Keratinocyte (primary cell): Measurements from ENCODE around the gene ALS2. TPM values are rescaled to one million over a fixed set of nuclear protein-coding genes. Genes with fewer than 3 reads are reported as not detected.

Experiments
- DNase-seq: peaks from one replicate; pipeline ENCODE4 v3.0.0-alpha.2; 2011; ENCODE audit warnings: low read depth, missing footprints, low spot score
- FAIRE-seq: peaks from 2 replicates; lab custom pipeline; 2011; peaks lifted over from hg19 to GRCh38; lab: Jason Lieb, UNC
- H2AFZ ChIP-seq: 2 replicates; pipeline ENCODE4 v1.6.0; 2012; ENCODE audit warnings: low read length, control low read depth, inconsistent platforms; ENCODE audit not compliant: control insufficient read depth
- H3K27ac ChIP-seq: 2 replicates; pipeline ENCODE4 v1.5.1; 2011; ENCODE audit warnings: low read length; ENCODE audit not compliant: control insufficient read depth, insufficient read depth
- H3K27me3 ChIP-seq: 3 replicates; pipeline ENCODE4 v1.6.0; 2011; ENCODE audit warnings: low read length; ENCODE audit not compliant: control insufficient read depth, insufficient read depth; ENCODE audit errors: extremely low read depth
- H3K36me3 ChIP-seq, 2 experiments: 2 replicates in 1 of 2; 3 replicates in 1 of 2; pipeline ENCODE4 v1.5.1; 2011; ENCODE audit warnings: low read length in 2 of 2, mild to moderate bottlenecking in 1 of 2; ENCODE audit not compliant: control insufficient read depth in 2 of 2, insufficient read depth in 2 of 2; ENCODE audit errors: extremely low read depth in 1 of 2
- H3K4me1 ChIP-seq: 3 replicates; pipeline ENCODE4 v1.5.1; 2011; ENCODE audit warnings: low read length; ENCODE audit not compliant: control insufficient read depth, insufficient read depth; ENCODE audit errors: extremely low read depth
- H3K4me2 ChIP-seq: 3 replicates; pipeline ENCODE4 v1.6.0; 2011; ENCODE audit warnings: low read depth, low read length; ENCODE audit not compliant: control insufficient read depth, insufficient read depth; ENCODE audit errors: extremely low read depth
- H3K4me3 ChIP-seq, 3 experiments: fragments of 200-600 bp in 1 of 3; sonication (generic) in 1 of 3; 2 replicates in 2 of 3; 3 replicates in 1 of 3; pipeline ENCODE4 v1.5.1; 2011 to 2016; ENCODE audit warnings: low read length in 3 of 3, mild to moderate bottlenecking in 3 of 3, control low read depth in 2 of 3, inconsistent platforms in 1 of 3, low read depth in 1 of 3, mixed read lengths in 1 of 3, mixed run types in 1 of 3, moderate library complexity in 1 of 3; ENCODE audit not compliant: control insufficient read depth in 2 of 3, insufficient read depth in 2 of 3; ENCODE audit errors: extremely low read depth in 1 of 3
- H3K79me2 ChIP-seq: 2 replicates; pipeline ENCODE4 v1.6.0; 2012; ENCODE audit warnings: low read length; ENCODE audit not compliant: control insufficient read depth, insufficient read depth
- H3K9ac ChIP-seq: 3 replicates; pipeline ENCODE4 v1.6.0; 2011; ENCODE audit warnings: low read length; ENCODE audit not compliant: control insufficient read depth, insufficient read depth; ENCODE audit errors: extremely low read depth
- H3K9me1 ChIP-seq: 3 replicates; pipeline ENCODE4 v1.6.0; 2011; ENCODE audit warnings: low read length; ENCODE audit not compliant: control insufficient read depth, insufficient read depth; ENCODE audit errors: extremely low read depth
- H3K9me3 ChIP-seq: 2 replicates; pipeline ENCODE4 v1.5.1; 2012; ENCODE audit warnings: low read depth, low read length; ENCODE audit not compliant: control insufficient read depth
- H4K20me1 ChIP-seq: 3 replicates; pipeline ENCODE4 v1.6.0; 2011; ENCODE audit warnings: low read length; ENCODE audit not compliant: control insufficient read depth, insufficient read depth; ENCODE audit errors: extremely low read depth
- CTCF ChIP-seq, 3 experiments: IDR thresholded peaks in 1 of 3; conservative IDR thresholded peaks in 1 of 3; optimal IDR thresholded peaks in 1 of 3; 2 replicates in 2 of 3; 3 replicates in 1 of 3; pipeline versions ENCODE3 to v1.5.1; 2011; ENCODE audit warnings: low read length in 3 of 3, mild to moderate bottlenecking in 3 of 3, moderate library complexity in 2 of 3, control low read depth in 1 of 3, inconsistent platforms in 1 of 3; ENCODE audit not compliant: insufficient read depth in 2 of 3; ENCODE audit errors: extremely low read depth in 1 of 3
- EZH2 ChIP-seq: IDR thresholded peaks from one replicate; pipeline ENCODE4 v1.6.1; 2012; ENCODE audit warnings: inconsistent platforms, mild to moderate bottlenecking, low read length, moderate library complexity
- dilution Hi-C: fragments of 300-500 bp; cut with MboI; formaldehyde crosslinking; loops from one replicate; pipeline ENCODE4 v1.7.0; 2020; ENCODE audit warnings: low sequenced_read_pairs; ENCODE audit not compliant: extremely low pct_ligation_motif_present
- polyA plus RNA-seq, 5 experiments: library from polyadenylated mRNA; depleted of rRNA in 3 of 5; stranded (reverse) in 3 of 5; stranded (forward) in 1 of 5; unstranded in 1 of 5; fragments of >200 nt; gene quantifications; 1 replicate in 1 of 5; 2 replicates in 3 of 5; 3 replicates in 1 of 5; pipeline versions ENCODE4 v1.2.1 to v1.2.3, GENCODE V29; 2011 to 2012; ENCODE audit warnings: missing spikeins in 2 of 5, low read depth in 1 of 5, low replicate concordance in 1 of 5

The ALS2 gene
- polyA plus RNA-seq, 1 donor (not counting 4 experiments of a cell fraction or from before 2014, with no cell fraction given): 25.8 TPM

GRCh38 chr2:201698588-201699226 lies 82.0 kb downstream of the ALS2 start, which contains the start of gene MPP4:
Gene MPP4, minus strand, starts transcription at chr2:201698644. Its CDS starts 4,690 bp downstream, at chr2:201693954.
- Histone ChIP-seq H3K9me3 (no peaks in the 10 kb centered on the region), H3K27me3 (no peaks in the 10 kb centered on the region), H2AFZ (no peak within 1 kb of the TSS), H3K4me2 (peak within 1 kb of the TSS; percentile 30), H3K4me3 (no peak within 1 kb of the TSS), H3K9ac (no peak within 1 kb of the TSS), H3K79me2 (no peaks in the 10 kb centered on the region), H3K36me3 (peaks cover 5 to 7% of the 10 kb centered on the region in 2 experiments), H3K4me1 (peaks cover 43% of the 10 kb centered on the region), H3K27ac (peak within 1 kb of the TSS; percentile 30), H3K9me1 (no peaks in the 10 kb centered on the region), H4K20me1 (no peaks in the 10 kb centered on the region)
- dilution Hi-C loops: no loop called here
- no peak for TF ChIP-seq CTCF (optimal IDR thresholded peaks at IDR 0.05 in 1 of 3, IDR thresholded peaks at IDR 0.05 in 1 of 3, conservative IDR thresholded peaks at IDR 0.05 in 1 of 3; ENCODE audit: extremely low read depth in 1 of 3, insufficient read depth in 2 of 3, low read length in 3 of 3)
- TF ChIP-seq EZH2: no peak
- no peak for DNase-seq
- peak; percentile 70 for FAIRE-seq

GRCh38 chr2:201697899-201698298 lies 82.8 kb downstream of the ALS2 start:
- peak overlapping the region; percentile 30 for H3K4me2 ChIP-seq
- H3K4me1 ChIP-seq: peaks cover 43% of the 10 kb centered on the region
- no peaks in the 10 kb centered on the region for H4K20me1 ChIP-seq
- peaks cover 5% of the 10 kb centered on the region in 2 experiments for H3K36me3 ChIP-seq
- DNase-seq: no peak
- TF ChIP-seq CTCF (optimal IDR thresholded peaks at IDR 0.05 in 1 of 3, IDR thresholded peaks at IDR 0.05 in 1 of 3, conservative IDR thresholded peaks at IDR 0.05 in 1 of 3; ENCODE audit: extremely low read depth in 1 of 3, insufficient read depth in 2 of 3, low read length in 3 of 3): no peak
- no peak for TF ChIP-seq EZH2
- no peaks in the 10 kb centered on the region for H3K27me3 ChIP-seq
- H3K9me3 ChIP-seq: no peaks in the 10 kb centered on the region
- FAIRE-seq: peak; percentile 92
- H3K4me3 ChIP-seq: no peak overlapping the region
- dilution Hi-C loops: no loop called here
- H3K9ac ChIP-seq: no peak overlapping the region
- H2AFZ ChIP-seq: no peak overlapping the region
- no peaks in the 10 kb centered on the region for H3K79me2 ChIP-seq
- no peaks in the 10 kb centered on the region for H3K9me1 ChIP-seq
- H3K27ac ChIP-seq: peak overlapping the region; percentile 30
